GM20000 (cell line): Measurements from ENCODE around the gene SP6.
A peak's percentile ranks its signal among the peaks of the same experiment; 100 is the strongest.

ENCODE experiments used
- DNase-seq: peaks from one replicate; pipeline ENCODE4 v3.0.0; 2012; ENCODE audit warnings: low spot score
- CTCF ChIP-seq: IDR thresholded peaks from 2 replicates; pipeline ENCODE4 v1.5.1; 2012; ENCODE audit warnings: mild to moderate bottlenecking, control low read depth; ENCODE audit errors: extremely low read depth, missing control alignments

SP6 gene

GRCh38 chr17:47850692-47851573 is at the start of gene SP6:
Gene SP6 (minus strand): TSS chr17:47851163. CDS start chr17:47848429, 2,734 bp downstream.
- no peak for TF ChIP-seq CTCF
- DNase-seq = peak; percentile 76

GRCh38 chr17:47899643-47900042 is 48.7 kb upstream of the SP6 start:
- DNase-seq = no peak
- TF ChIP-seq CTCF = no peak

GRCh38 chr17:47898241-47898640 is 47.3 kb upstream of the SP6 start:
- DNase-seq = no peak
- TF ChIP-seq CTCF = no peak

GRCh38 chr17:47897561-47897960 is 46.6 kb upstream of the SP6 start:
- TF ChIP-seq CTCF = no peak
- no peak for DNase-seq

GRCh38 chr17:47896672-47897490 is 45.9 kb upstream of the SP6 start:
- no peak for DNase-seq
- no peak for TF ChIP-seq CTCF

GRCh38 chr17:47895856-47896671 is 45.1 kb upstream of the SP6 start, which contains the start of gene SP2:
Gene SP2 (plus strand): TSS chr17:47896236. CDS start chr17:47896287, 51 bp downstream.
- no peak for TF ChIP-seq CTCF
- peak; percentile 98 for DNase-seq
